ENCODE data around the gene SRRM4.

Gene SRRM4

DNA sequence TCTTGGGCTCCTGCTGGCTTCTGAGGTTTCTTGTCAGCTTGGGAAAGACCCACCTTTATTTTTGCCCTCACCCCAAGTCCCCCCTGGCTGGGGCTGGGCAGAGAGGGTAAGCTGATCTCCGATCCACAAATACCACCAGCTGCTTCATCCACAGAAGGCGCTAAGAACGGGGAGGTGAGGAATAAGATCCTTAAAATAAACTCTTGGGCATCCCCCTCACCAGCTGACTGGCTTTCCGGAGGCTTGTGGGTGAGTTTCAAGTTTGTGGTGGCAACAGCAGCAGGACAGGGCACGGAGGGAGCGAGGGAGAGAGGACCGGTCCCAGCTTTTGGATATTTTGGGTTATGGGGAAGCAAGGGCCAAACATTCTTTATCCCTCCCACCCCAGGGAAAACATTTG is 176.6 kb downstream of the SRRM4 start:
- DNase-seq (ENCODE audit: low read depth in 3 of 3, low spot score in 1 of 3), result no peak

DNA sequence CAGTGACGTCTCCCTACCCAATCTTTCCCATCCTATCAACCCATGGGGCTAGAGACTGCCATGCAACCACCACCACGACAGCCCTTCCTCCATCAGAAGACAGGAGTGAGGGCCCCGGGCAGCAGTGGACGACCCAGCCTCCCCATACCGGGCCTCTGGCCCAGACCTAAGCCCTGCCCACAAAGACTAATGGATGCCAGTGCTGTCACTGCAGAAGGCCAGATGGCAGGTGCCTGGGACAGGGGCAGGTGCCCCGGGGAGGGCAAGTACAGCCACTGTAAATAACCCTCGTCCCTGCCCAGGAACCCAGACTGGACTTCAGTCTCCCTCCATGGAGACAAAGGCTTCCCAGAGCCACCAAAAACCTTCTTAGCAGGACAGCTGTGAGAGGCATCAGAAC is 177.1 kb downstream of the SRRM4 start:
- DNase-seq (ENCODE audit: low read depth in 3 of 3, low spot score in 1 of 3), result no peak

DNA sequence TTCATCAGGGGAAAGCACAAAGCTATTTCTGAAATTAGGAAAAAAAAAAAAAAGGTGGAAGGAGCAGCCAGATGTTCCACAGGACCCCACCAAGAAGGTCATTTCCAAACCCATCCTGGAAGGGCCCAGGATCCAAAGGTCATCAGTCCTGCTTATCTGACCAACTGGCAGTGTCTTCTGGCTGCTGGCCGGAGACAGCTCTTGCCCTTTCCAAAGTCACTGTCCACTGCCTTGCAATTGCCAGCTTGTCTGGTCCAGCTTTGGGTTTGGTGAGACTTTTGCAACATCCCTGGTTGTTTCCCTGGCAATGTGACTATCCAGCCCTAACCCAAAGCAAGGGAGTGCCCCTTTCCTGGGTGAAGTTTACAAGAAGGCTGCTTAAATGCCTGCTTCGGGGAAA is 178.5 kb downstream of the SRRM4 start:
- DNase-seq (ENCODE audit: low read depth in 3 of 3, low spot score in 1 of 3), result no peak

DNA sequence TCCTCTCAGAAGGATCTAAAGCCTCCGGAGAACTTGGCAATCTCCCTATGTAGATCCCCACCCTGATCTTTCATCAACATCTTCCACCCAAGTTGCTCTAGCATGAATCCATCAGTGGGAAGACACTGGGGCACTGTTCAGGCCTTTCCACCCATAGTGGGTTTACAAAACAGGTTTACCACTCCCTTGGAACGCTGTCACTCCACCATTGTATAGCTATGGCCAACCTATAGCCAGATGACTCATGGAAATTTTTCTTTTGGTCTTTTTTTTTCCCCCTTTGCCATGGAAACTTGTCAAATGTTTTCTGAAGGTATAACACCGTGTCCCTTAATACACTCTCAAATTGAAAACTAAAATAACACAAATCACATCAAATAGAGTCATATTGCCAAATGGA is 186.6 kb downstream of the SRRM4 start:
- DNase-seq (ENCODE audit: low read depth in 3 of 3, low spot score in 1 of 3), result no peak

GRCh38 chr12:119168721-119169120 is 187.4 kb downstream of the SRRM4 start:
- no peak for DNase-seq (ENCODE audit: low read depth in 3 of 3, low spot score in 1 of 3)

- no peak for DNase-seq (ENCODE audit: low read depth in 3 of 3, low spot score in 1 of 3)
Measured at GRCh38 chr12:119169150-119169549, 187.8 kb downstream of the SRRM4 start.

DNA sequence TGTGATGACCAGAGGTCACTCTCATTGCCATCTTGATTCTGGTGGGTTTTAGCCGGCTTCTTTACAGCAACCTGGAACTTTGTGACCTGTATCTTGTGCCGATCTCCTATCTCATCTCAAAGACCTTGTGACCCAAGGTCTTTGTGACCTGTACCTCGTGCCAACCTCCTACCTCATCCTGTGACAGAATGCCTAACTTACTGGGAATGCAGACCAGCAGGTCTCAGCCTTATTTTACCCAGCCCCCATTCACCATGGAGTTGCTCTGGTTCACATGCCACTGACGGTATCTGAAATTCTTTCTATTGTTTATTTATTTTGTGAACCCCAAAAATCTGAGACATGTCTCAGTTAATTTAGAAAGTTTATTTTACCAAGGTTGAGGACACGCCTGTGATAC is 189.9 kb downstream of the SRRM4 start:
- no peak for DNase-seq (ENCODE audit: low read depth in 3 of 3, low spot score in 1 of 3)

DNA sequence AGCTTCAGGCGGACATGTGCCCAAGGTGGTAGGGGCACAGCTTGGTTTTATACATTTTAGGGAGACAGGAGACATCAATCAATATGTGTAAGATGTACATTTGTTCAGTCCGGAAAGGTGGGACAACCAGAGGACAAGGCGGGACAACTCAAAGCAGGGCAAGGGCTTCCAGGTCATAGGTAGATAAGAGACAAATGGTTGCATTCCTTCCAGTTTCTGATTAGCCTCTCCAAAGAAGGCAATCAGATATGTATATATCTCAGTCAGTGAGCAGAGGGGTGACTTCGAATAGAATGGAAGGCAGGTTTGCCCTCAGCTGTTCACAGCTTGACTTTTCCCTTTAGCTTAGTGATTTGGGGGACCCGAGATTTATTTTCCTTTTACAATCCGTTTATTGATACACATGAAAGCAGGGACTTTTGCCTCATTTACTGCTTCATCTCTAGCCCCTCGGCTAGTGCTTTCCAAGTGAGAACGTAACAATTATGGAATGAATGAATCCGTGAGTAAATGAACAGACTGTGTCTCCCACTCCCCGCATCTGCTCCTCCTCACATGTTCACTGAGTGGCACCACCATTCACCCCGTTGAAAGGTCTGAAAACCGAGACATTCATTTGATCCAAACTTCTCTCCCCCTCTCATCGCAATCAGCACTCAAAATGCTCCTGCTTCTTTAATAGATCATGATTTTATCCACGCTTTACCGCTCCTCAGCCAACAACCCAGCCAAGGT is 190.5 kb downstream of the SRRM4 start:
- DNase-seq (ENCODE audit: low read depth in 3 of 3, low spot score in 1 of 3), result no peak

DNA sequence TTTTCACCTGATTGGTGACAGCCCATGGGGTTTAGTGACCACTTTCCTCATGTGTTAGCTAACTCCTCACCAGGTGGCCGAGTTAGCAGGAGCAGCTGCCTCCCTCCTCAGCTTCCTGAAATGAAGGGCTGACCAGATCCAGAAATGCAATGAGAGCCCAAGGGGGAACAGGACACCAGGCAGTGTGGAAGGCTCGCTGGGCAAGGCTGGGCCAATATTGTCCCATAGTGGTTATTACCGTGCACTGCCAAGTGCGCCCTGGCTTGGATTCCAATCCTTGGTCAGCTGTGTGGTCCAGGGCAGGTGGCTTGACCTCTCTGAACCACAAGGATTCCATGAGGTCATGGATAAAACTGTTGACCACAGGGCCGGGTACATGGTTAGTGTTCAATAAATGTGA is 193.7 kb downstream of the SRRM4 start:
- no peak for DNase-seq (ENCODE audit: low read depth in 3 of 3, low spot score in 1 of 3)

GRCh38 chr12:119176267-119177055 is 195.1 kb downstream of the SRRM4 start:
- DNase-seq (ENCODE audit: low read depth in 3 of 3, low spot score in 1 of 3), result no peak

GRCh38 chr12:119177056-119177325 is 195.7 kb downstream of the SRRM4 start:
- no peak for DNase-seq (ENCODE audit: low read depth in 3 of 3, low spot score in 1 of 3)

- no peak for DNase-seq (ENCODE audit: low read depth in 3 of 3, low spot score in 1 of 3)
Measured at GRCh38 chr12:119177724-119178380, 196.5 kb downstream of the SRRM4 start.

DNA sequence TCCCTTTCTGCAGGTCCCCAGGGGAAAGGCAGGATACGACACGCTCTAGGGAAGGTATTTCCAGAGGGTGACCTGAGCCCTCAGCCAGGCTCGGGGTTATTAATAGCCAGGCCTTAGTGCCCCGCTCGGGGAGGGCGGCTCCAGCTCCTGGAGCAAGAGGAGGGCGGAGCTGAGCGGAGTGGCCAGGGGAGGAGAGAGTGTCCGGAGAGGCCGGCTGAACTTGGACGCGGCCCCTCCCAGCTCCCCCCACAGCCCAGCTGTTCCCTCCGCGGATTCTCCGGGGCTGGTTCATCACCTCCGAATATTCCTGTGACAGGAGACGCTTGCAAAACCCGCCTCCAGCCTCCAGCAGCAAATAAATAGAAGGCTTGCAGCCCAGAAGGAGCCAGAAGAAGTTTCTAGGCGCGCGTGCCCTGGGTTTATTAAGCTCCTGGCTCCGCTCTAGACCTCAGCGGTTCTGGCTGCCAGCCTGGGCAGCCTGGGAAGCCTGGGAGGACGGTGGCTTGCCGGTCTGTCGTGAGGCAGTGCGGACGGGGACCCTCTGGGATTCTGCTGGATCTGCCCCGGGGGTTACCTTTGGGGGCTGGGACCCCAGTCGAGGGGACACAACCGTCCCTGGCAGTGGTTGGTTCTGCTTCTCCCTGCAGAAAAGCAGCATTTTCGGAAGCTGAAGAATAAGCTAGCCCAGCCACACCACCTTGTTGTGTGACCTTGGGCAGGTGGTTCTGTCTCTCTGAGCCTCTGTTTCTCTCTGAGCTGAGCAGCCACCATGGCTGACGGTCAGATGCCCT is 197.4 kb downstream of the SRRM4 start, which contains the start of gene HSPB8:
HSPB8 (plus strand) TSS at position 388 of the 791 bp plus-strand sequence; CDS start at position 770, 382 bp downstream.
- no peak for DNase-seq (ENCODE audit: low read depth in 3 of 3, low spot score in 1 of 3)

GRCh38 chr12:119179335-119180021 is 198.1 kb downstream of the SRRM4 start:
- DNase-seq (ENCODE audit: low read depth in 3 of 3, low spot score in 1 of 3), result no peak

DNA sequence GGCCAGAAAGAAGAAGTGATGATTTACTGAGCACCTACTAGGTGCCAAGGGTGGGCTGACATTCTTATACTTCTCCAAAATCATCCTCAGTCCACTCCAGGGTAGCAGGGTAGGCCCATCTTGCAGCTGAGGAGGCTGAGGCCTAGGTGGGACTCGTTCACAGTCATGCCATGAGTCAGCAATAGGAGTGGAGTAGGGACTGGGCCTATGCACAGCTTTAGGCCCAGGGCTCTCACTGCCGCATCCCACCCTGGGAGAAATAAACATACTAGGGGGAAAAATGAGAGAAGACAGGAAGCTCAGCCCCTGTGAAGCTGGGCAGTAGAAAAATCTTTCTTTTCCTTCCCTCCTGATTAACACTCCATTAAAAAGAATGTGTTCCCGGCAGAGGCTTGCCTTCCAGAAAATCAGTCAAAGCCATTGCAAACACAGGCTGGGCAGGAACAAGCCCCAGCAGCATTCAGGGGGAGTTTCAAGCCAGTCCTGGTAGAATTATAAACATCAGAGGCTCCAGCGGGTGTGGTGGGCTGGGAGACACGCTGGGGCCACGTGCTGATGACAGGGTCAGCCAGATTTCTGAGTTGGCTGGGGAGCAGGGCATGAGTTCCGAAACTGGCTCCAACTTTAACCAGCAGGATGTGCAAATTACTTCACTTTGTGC is 199.2 kb downstream of the SRRM4 start:
- DNase-seq (ENCODE audit: low read depth in 3 of 3, low spot score in 1 of 3), result no peak

DNA sequence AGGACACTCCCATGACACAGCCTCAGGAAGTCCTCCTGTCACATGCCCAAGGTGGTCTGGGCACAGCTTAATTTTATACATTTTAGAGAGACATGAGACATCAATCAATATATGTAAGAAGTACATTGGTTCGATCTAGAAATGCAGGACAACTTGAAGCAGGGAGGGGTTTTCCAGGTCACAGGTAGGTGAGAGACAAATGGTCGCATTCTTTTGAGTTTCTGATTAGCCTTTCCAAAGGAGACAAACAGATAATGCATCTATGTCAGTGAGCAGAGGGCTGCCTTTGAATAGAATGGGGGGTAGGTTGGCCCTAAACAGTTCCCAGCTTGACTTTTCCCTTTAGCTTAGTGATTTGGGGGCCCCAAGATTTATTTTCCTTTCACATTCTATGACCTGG is 199.9 kb downstream of the SRRM4 start:
- DNase-seq (ENCODE audit: low read depth in 3 of 3, low spot score in 1 of 3), result no peak

- no peak for DNase-seq (ENCODE audit: low read depth in 3 of 3, low spot score in 1 of 3)
Measured at GRCh38 chr12:119181944-119182343, 200.6 kb downstream of the SRRM4 start.

DNA sequence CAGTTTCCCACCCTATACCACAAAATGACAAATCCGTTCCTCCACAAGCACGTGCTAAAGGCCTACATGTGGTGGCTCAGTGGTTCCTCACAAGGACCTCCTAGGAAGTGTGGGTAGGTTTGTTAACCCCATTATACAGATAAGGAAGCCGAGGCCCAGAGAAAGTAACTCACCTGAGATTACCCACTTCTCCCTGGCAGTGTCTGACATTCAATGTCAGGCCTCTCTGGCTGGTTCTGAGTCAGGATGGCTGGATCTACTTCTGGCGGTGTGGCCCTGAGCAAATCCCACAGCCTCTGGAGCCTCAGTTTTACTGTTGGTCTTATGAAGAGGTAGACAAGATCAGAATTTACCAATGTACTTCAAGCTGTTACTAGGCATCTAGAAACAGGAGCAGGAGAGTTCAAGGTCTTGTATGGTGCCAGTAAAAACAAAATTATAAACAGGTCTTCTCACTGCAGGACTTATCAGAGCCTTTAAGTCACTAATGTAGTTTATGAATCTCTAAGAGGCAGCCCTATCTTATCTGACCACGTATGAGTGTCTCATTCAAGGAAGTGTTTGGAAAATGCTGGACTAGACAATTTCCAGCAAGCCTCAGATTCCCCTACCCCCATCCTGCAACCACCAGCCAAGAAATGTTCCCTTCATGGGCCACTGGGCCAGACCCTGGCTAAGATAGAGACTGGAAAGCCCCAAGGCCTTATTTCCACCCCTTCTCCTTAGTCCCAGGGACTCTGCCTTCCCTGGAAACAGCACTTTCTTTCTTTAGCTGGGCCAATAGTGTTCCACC is 201.6 kb downstream of the SRRM4 start:
- no peak for DNase-seq (ENCODE audit: low read depth in 3 of 3, low spot score in 1 of 3)

- no peak for DNase-seq (ENCODE audit: low read depth in 3 of 3, low spot score in 1 of 3)
Measured at GRCh38 chr12:119183942-119184695, 202.8 kb downstream of the SRRM4 start.

Data from stimulated activated CD4-positive, alpha-beta T cell treated with anti-CD3 and anti-CD28 coated beads, TNF-alpha, amount 100 ng/mL, for 1 hour (primary cell).